Measurements from ENCODE around the gene KPNA3.
"Not testable (repeated sequence)": the region's sequence is repeated elsewhere in the genome, so short reads cannot be mapped to it uniquely, and the experiment has no call there.

Gene KPNA3

GRCh38 chr13:49714757-49715156 is 77.7 kb downstream of the KPNA3 start:
- TF ChIP-seq EZH2phosphoT487 (IDR thresholded peaks at IDR 0.05; ENCODE audit: borderline replicate concordance): no peak
- TF ChIP-seq CTCF (conservative IDR thresholded peaks at IDR 0.05; ENCODE audit: low read length): no peak
- H3K36me3 ChIP-seq (ENCODE audit: insufficient read depth, low read length): peaks cover 46% of the 10 kb centered on the region

GRCh38 chr13:49711218-49711863 is 81.1 kb downstream of the KPNA3 start:
- H3K9me3 ChIP-seq (ENCODE audit: insufficient read depth, low read depth, low read length): peaks cover 5% of the 10 kb centered on the region; the same call in 1 of the 2 replicates
- peaks cover 48% of the 10 kb centered on the region for H3K36me3 ChIP-seq (ENCODE audit: insufficient read depth, low read length)
- no peaks in the 10 kb centered on the region for H3K9me2 ChIP-seq (replicated peaks; ENCODE audit: low read depth, low read length)
- H3K9ac ChIP-seq (ENCODE audit: low read depth, low read length, poor library complexity, severe bottlenecking): no peak overlapping the region
- H3K4me1 ChIP-seq (ENCODE audit: insufficient read depth, low read length, poor library complexity, severe bottlenecking): no peaks in the 10 kb centered on the region
- H3F3A ChIP-seq (ENCODE audit: low read depth): no peaks in the 10 kb centered on the region
- TF ChIP-seq EZH2phosphoT487 (IDR thresholded peaks at IDR 0.05; ENCODE audit: borderline replicate concordance) (no peak), CTCF (conservative IDR thresholded peaks at IDR 0.05; ENCODE audit: low read length) (no peak)
- no peak overlapping the region for H2AFZ ChIP-seq (ENCODE audit: low read length)
- no peak overlapping the region for H3K4me3 ChIP-seq (ENCODE audit: low read length, poor library complexity, severe bottlenecking)
- no peak overlapping the region for H3K4me2 ChIP-seq (ENCODE audit: low read depth, low read length, poor library complexity, severe bottlenecking)
- H3K79me2 ChIP-seq (ENCODE audit: insufficient read depth, low read length): no peaks in the 10 kb centered on the region
- peaks cover 2% of the 10 kb centered on the region for H4K20me1 ChIP-seq (ENCODE audit: insufficient read depth, low read length, poor library complexity, severe bottlenecking)
- H3K27me3 ChIP-seq (ENCODE audit: insufficient read depth, low read length, poor library complexity, severe bottlenecking): no peaks in the 10 kb centered on the region

More at GRCh38 chr13:49714757-49715156, 77.7 kb downstream of the KPNA3 start:
- H3K4me1 ChIP-seq (ENCODE audit: insufficient read depth, low read length, poor library complexity, severe bottlenecking): no peaks in the 10 kb centered on the region
- no peak overlapping the region for H2AFZ ChIP-seq (ENCODE audit: low read length)
- H3K4me2 ChIP-seq (ENCODE audit: low read depth, low read length, poor library complexity, severe bottlenecking): no peak overlapping the region
- no peaks in the 10 kb centered on the region for H3K27me3 ChIP-seq (ENCODE audit: insufficient read depth, low read length, poor library complexity, severe bottlenecking)
- H3K79me2 ChIP-seq (ENCODE audit: insufficient read depth, low read length): no peaks in the 10 kb centered on the region
- H3F3A ChIP-seq (ENCODE audit: low read depth): no peaks in the 10 kb centered on the region
- peaks cover 2% of the 10 kb centered on the region for H4K20me1 ChIP-seq (ENCODE audit: insufficient read depth, low read length, poor library complexity, severe bottlenecking)
- no peak overlapping the region for H3K9ac ChIP-seq (ENCODE audit: low read depth, low read length, poor library complexity, severe bottlenecking)
- H3K4me3 ChIP-seq (ENCODE audit: low read length, poor library complexity, severe bottlenecking): no peak overlapping the region
- peaks cover 5% of the 10 kb centered on the region; the same call in 1 of the 2 replicates for H3K9me3 ChIP-seq (ENCODE audit: insufficient read depth, low read depth, low read length)
- no peaks in the 10 kb centered on the region for H3K9me2 ChIP-seq (replicated peaks; ENCODE audit: low read depth, low read length)

- not testable (repeated sequence) for H4K20me1 ChIP-seq (ENCODE audit: insufficient read depth, low read length, poor library complexity, severe bottlenecking); H3K9me3 ChIP-seq (ENCODE audit: insufficient read depth, low read depth, low read length); H3K9me2 ChIP-seq (replicated peaks; ENCODE audit: low read depth, low read length); H3K27me3 ChIP-seq (ENCODE audit: insufficient read depth, low read length, poor library complexity, severe bottlenecking); H3K9ac ChIP-seq (ENCODE audit: low read depth, low read length, poor library complexity, severe bottlenecking); H3K4me2 ChIP-seq (ENCODE audit: low read depth, low read length, poor library complexity, severe bottlenecking); H3K79me2 ChIP-seq (ENCODE audit: insufficient read depth, low read length); H3K4me1 ChIP-seq (ENCODE audit: insufficient read depth, low read length, poor library complexity, severe bottlenecking); H3F3A ChIP-seq (ENCODE audit: low read depth); H2AFZ ChIP-seq (ENCODE audit: low read length); H3K4me3 ChIP-seq (ENCODE audit: low read length, poor library complexity, severe bottlenecking)
- H3K36me3 ChIP-seq (ENCODE audit: insufficient read depth, low read length): peaks cover 71% of the 10 kb centered on the region
Measured at GRCh38 chr13:49704264-49704663, 88.2 kb downstream of the KPNA3 start.

- no peak for TF ChIP-seq CTCF (conservative IDR thresholded peaks at IDR 0.05; ENCODE audit: low read length)
- no peak for TF ChIP-seq EZH2phosphoT487 (IDR thresholded peaks at IDR 0.05; ENCODE audit: borderline replicate concordance)
- H3K4me3 ChIP-seq (ENCODE audit: low read length, poor library complexity, severe bottlenecking): no peak overlapping the region
- peaks cover 10% of the 10 kb centered on the region for H3K4me1 ChIP-seq (ENCODE audit: insufficient read depth, low read length, poor library complexity, severe bottlenecking)
- no peaks in the 10 kb centered on the region for H3K9me3 ChIP-seq (ENCODE audit: insufficient read depth, low read depth, low read length)
- H3K79me2 ChIP-seq (ENCODE audit: insufficient read depth, low read length): no peaks in the 10 kb centered on the region
- H3F3A ChIP-seq (ENCODE audit: low read depth): no peaks in the 10 kb centered on the region
- no peak overlapping the region for H3K9ac ChIP-seq (ENCODE audit: low read depth, low read length, poor library complexity, severe bottlenecking)
- H3K27me3 ChIP-seq (ENCODE audit: insufficient read depth, low read length, poor library complexity, severe bottlenecking): no peaks in the 10 kb centered on the region
- H3K9me2 ChIP-seq (replicated peaks; ENCODE audit: low read depth, low read length): no peaks in the 10 kb centered on the region
- H3K4me2 ChIP-seq (ENCODE audit: low read depth, low read length, poor library complexity, severe bottlenecking): no peak overlapping the region
- peaks cover 50% of the 10 kb centered on the region for H3K36me3 ChIP-seq (ENCODE audit: insufficient read depth, low read length)
- H2AFZ ChIP-seq (ENCODE audit: low read length): no peak overlapping the region
- H4K20me1 ChIP-seq (ENCODE audit: insufficient read depth, low read length, poor library complexity, severe bottlenecking): no peaks in the 10 kb centered on the region
Measured at GRCh38 chr13:49701491-49701890, 91.0 kb downstream of the KPNA3 start.

Measured in Loucy (cell line).